ENCODE data around the gene TRIM8. TPM values are rescaled to one million over a fixed set of nuclear protein-coding genes. Genes with fewer than 3 reads are reported as not detected.
A peak's percentile ranks its signal among the peaks of the same experiment; 100 is the strongest.
"Not testable (repeated sequence)": the region's sequence is repeated elsewhere in the genome, so short reads cannot be mapped to it uniquely, and the experiment has no call there.

Gene TRIM8
- total RNA-seq, 2 donors from 2014 or later: 63.6 to 73.0 TPM

DNA sequence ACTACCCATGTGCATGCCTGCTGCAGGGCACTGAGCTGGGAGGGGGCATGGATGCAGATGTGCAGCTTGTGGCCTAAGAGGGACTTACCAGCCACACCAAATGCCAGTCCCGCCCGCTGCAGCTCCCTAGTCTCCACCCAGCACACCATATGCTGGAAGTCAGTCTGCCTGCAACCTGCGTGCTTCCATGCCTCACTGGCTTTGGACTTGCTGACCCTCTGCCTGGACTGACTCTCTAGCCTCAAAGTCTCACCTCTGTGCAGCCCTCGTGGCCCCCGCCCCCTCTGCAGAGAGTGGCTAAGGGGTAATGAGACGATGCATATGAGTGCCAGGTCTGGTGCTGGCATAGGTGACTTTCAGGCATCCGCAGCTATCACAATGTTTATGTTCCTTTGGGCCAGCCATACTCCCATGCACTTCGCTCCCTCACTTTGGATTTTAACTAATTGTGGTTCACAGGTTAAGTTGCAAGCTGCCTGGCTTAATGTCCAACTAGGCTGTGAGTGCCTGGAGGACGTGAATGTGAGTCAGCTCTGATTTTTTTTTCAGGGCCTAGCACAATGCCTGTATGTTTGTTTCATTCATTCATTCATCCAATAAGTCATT is 21.7 kb downstream of the TRIM8 start:
- no peak overlapping the region for H3K4me3 Mint-ChIP-seq
- DNase-seq (no peak), ATAC-seq (no peak)
- H3K4me1 Mint-ChIP-seq: peaks cover 24% of the 10 kb centered on the region
- H3K9me3 ChIP-seq (ENCODE audit: control insufficient read depth, low read length, poor library complexity, severe bottlenecking): no peaks in the 10 kb centered on the region
- no peak overlapping the region for H3K27ac Mint-ChIP-seq
- no peaks in the 10 kb centered on the region for H3K27me3 Mint-ChIP-seq
- no peaks in the 10 kb centered on the region for H3K36me3 Mint-ChIP-seq (ENCODE audit: low read depth)

GRCh38 chr10:102667411-102667810 is 23.1 kb downstream of the TRIM8 start:
- H3K36me3 Mint-ChIP-seq (ENCODE audit: low read depth); H3K27me3 Mint-ChIP-seq; DNase-seq; H3K9me3 ChIP-seq (ENCODE audit: control insufficient read depth, low read length, poor library complexity, severe bottlenecking); ATAC-seq: not testable (repeated sequence)
- Mint-ChIP-seq H3K4me3 (peak overlapping the region; percentile 78), H3K27ac (peak overlapping the region; percentile 86), H3K4me1 (peaks cover 15% of the 10 kb centered on the region)

DNA sequence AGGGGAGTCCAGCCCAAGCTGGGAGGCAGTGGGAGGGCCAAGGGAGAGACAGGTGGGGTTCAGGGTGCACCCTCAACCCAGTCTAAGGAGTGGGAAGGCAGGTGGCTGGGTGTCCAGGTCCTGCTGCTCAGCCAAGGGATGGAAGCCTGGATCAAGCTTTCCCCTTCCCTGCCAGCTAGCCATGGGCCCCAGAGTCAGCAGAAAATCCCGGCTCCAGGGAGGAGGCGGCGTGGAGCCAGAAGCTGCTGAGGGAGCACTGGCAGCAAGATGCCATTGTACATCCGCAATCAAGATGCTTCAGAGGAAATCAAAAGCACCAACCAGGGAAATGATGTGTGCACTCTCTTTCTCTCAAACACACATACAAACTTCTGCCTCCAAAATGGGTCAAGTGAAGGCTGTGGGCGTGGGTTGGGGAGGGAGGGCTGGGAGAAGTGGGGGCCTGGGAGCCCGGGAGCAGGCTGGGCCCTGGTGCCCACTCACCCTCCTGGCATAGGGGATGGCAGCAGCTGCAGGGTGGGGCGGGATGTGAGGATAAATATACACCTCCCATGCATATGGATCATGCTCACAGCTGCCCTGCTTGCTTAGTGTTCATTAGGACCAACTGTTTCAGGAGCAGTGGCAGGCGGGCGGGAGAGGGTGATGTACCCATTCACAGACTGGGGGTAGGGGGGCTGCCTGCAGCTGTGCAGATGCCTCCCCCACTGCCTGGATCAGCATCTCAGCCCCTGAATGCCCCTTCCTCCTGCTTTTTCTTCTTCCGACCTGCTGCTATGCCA is 24.2 kb downstream of the TRIM8 start:
- ATAC-seq (peak; percentile 61), DNase-seq (no peak)
- no peaks in the 10 kb centered on the region for H3K9me3 ChIP-seq (ENCODE audit: control insufficient read depth, low read length, poor library complexity, severe bottlenecking)
- H3K4me1 Mint-ChIP-seq: peaks cover 18% of the 10 kb centered on the region
- H3K27me3 Mint-ChIP-seq: no peaks in the 10 kb centered on the region
- H3K36me3 Mint-ChIP-seq (ENCODE audit: low read depth): no peaks in the 10 kb centered on the region
- peak overlapping the region; percentile 52 for H3K4me3 Mint-ChIP-seq
- peak overlapping the region; percentile 86 for H3K27ac Mint-ChIP-seq

- ATAC-seq (no peak), DNase-seq (no peak)
- H3K4me3 Mint-ChIP-seq: no peak overlapping the region
- no peaks in the 10 kb centered on the region for H3K9me3 ChIP-seq (ENCODE audit: control insufficient read depth, low read length, poor library complexity, severe bottlenecking)
- peaks cover 26% of the 10 kb centered on the region for H3K4me1 Mint-ChIP-seq
- H3K27me3 Mint-ChIP-seq: no peaks in the 10 kb centered on the region
- H3K27ac Mint-ChIP-seq: peak overlapping the region; percentile 24
- H3K36me3 Mint-ChIP-seq (ENCODE audit: low read depth): no peaks in the 10 kb centered on the region
Measured at GRCh38 chr10:102669206-102670064, 25.2 kb downstream of the TRIM8 start.

GRCh38 chr10:102670065-102670670 is 25.9 kb downstream of the TRIM8 start:
- peak overlapping the region; percentile 39 for H3K27ac Mint-ChIP-seq
- H3K36me3 Mint-ChIP-seq (ENCODE audit: low read depth): no peaks in the 10 kb centered on the region
- no peak overlapping the region for H3K4me3 Mint-ChIP-seq
- H3K4me1 Mint-ChIP-seq: peaks cover 32% of the 10 kb centered on the region
- H3K27me3 Mint-ChIP-seq: no peaks in the 10 kb centered on the region
- no peaks in the 10 kb centered on the region for H3K9me3 ChIP-seq (ENCODE audit: control insufficient read depth, low read length, poor library complexity, severe bottlenecking)
- DNase-seq: no peak
- no peak for ATAC-seq

DNA sequence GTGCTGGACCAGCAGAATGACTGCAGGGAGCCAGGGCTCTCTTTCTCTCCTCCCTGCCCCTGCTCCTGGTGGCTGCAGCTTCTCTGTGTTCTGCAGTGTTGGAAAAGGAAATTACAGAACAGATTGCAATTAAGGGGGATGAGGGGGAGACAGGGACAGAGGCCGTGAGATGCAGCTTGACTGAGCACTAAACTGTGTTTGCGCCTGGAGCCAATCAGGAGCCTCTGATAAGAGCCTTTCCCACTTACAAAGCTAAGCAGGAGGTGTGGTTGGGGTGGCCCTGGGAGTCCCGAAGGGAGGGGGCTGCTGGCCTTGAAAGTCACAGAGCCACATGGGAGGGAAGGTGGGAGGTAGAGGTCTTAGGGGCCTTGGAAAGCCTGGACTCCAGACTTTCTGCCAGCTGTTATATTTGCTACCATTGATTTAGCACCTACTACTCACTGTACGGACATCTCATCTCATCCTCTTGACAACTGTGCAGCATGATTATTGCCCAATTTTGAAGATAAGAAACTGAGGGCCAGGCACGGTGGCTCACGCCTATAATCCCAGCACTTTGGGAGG is 26.7 kb downstream of the TRIM8 start:
- no peaks in the 10 kb centered on the region for H3K9me3 ChIP-seq (ENCODE audit: control insufficient read depth, low read length, poor library complexity, severe bottlenecking)
- peaks cover 37% of the 10 kb centered on the region for H3K4me1 Mint-ChIP-seq
- no peaks in the 10 kb centered on the region for H3K36me3 Mint-ChIP-seq (ENCODE audit: low read depth)
- H3K27ac Mint-ChIP-seq: peak overlapping the region; percentile 39
- ATAC-seq (no peak), DNase-seq (no peak)
- H3K4me3 Mint-ChIP-seq: no peak overlapping the region
- H3K27me3 Mint-ChIP-seq: no peaks in the 10 kb centered on the region

GRCh38 chr10:102673236-102673818 is 29.0 kb downstream of the TRIM8 start:
- Mint-ChIP-seq H3K4me3 (peak overlapping the region; percentile 90), H3K36me3 (ENCODE audit: low read depth) (no peaks in the 10 kb centered on the region), H3K27ac (peak overlapping the region; percentile 95), H3K27me3 (no peaks in the 10 kb centered on the region), H3K4me1 (peaks cover 29% of the 10 kb centered on the region)
- no peaks in the 10 kb centered on the region for H3K9me3 ChIP-seq (ENCODE audit: control insufficient read depth, low read length, poor library complexity, severe bottlenecking)
- DNase-seq (no peak), ATAC-seq (no peak)

- peaks cover 30% of the 10 kb centered on the region for H3K4me1 Mint-ChIP-seq
Measured at GRCh38 chr10:102673819-102674511, 29.7 kb downstream of the TRIM8 start.

GRCh38 chr10:102674566-102674965 is 30.3 kb downstream of the TRIM8 start:
- no peaks in the 10 kb centered on the region for H3K27me3 Mint-ChIP-seq
- no peaks in the 10 kb centered on the region for H3K36me3 Mint-ChIP-seq (ENCODE audit: low read depth)
- H3K4me3 Mint-ChIP-seq: peak overlapping the region; percentile 90
- DNase-seq (no peak), ATAC-seq (peak; percentile 67)
- H3K9me3 ChIP-seq (ENCODE audit: control insufficient read depth, low read length, poor library complexity, severe bottlenecking): no peaks in the 10 kb centered on the region
- peak overlapping the region; percentile 95 for H3K27ac Mint-ChIP-seq
- peaks cover 30% of the 10 kb centered on the region for H3K4me1 Mint-ChIP-seq

More at GRCh38 chr10:102673819-102674511, 29.7 kb downstream of the TRIM8 start:
- Mint-ChIP-seq H3K27me3 (no peaks in the 10 kb centered on the region), H3K36me3 (ENCODE audit: low read depth) (no peaks in the 10 kb centered on the region), H3K27ac (peak overlapping the region; percentile 95), H3K4me3 (peak overlapping the region; percentile 90)
- DNase-seq: peak; percentile 43 to 65 (median 53)
- ATAC-seq: peak; percentile 94
- H3K9me3 ChIP-seq (ENCODE audit: control insufficient read depth, low read length, poor library complexity, severe bottlenecking): no peaks in the 10 kb centered on the region

GRCh38 chr10:102675011-102675665 is 30.9 kb downstream of the TRIM8 start:
- no peaks in the 10 kb centered on the region for H3K36me3 Mint-ChIP-seq (ENCODE audit: low read depth)
- H3K27ac Mint-ChIP-seq: peak overlapping the region; percentile 95
- no peak for DNase-seq
- no peaks in the 10 kb centered on the region for H3K9me3 ChIP-seq (ENCODE audit: control insufficient read depth, low read length, poor library complexity, severe bottlenecking)
- H3K4me1 Mint-ChIP-seq: peaks cover 30% of the 10 kb centered on the region
- H3K4me3 Mint-ChIP-seq: peak overlapping the region; percentile 90
- no peaks in the 10 kb centered on the region for H3K27me3 Mint-ChIP-seq
- ATAC-seq: peak; percentile 12

DNA sequence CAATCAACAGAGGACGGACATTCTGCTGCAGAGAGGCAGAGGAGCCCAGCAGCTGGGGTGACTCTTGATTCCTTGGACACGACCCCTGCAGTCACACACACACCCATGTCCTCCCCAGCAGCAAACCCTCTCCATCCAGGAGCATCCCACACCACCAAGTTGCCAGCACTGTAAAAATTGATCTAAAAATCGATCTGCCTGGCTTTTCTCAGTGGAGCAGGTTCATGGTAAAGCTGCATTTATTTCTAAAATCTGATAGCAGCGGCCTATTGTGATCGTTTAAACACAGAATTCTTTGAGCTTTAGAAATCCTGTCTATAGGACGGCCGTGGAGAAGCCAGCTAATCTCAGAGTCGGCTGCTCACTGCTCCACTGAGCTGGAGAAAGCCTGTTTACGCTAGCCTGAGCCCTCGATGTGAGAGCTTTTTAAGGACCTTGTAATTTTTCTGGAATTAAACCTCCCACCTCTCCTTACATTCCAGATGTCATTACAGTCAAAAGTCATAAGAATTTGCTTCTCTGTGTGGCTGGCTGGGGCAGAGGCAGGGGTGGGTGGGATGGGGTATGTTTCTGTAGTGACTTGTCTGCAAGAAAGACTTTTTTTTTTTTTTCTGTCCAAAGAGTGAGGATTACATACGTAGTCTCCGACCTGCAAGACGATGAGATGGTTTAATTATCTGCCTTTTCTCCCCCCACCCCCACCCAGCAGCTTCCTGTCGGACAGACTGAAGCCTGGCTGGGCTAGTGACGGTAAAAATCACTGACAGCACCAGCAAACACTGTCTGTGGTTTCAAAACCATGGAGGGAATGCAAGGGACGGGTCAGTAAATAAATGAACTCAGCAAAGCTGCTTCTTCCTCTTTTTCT is 31.6 kb downstream of the TRIM8 start:
- peak overlapping the region; percentile 95 for H3K27ac Mint-ChIP-seq
- ATAC-seq: no peak

More for the DNA sequence above, 31.6 kb downstream of the TRIM8 start:
- H3K4me1 Mint-ChIP-seq: peaks cover 30% of the 10 kb centered on the region
- no peaks in the 10 kb centered on the region for H3K9me3 ChIP-seq (ENCODE audit: control insufficient read depth, low read length, poor library complexity, severe bottlenecking)
- no peaks in the 10 kb centered on the region for H3K27me3 Mint-ChIP-seq
- peak overlapping the region; percentile 31 for H3K4me3 Mint-ChIP-seq
- H3K36me3 Mint-ChIP-seq (ENCODE audit: low read depth): no peaks in the 10 kb centered on the region
- DNase-seq: no peak

Data from T-helper 17 cell (primary cell).